ENCODE data around the gene TMEM52B.
A peak's percentile ranks its signal among the peaks of the same experiment; 100 is the strongest.

Gene TMEM52B

DNA sequence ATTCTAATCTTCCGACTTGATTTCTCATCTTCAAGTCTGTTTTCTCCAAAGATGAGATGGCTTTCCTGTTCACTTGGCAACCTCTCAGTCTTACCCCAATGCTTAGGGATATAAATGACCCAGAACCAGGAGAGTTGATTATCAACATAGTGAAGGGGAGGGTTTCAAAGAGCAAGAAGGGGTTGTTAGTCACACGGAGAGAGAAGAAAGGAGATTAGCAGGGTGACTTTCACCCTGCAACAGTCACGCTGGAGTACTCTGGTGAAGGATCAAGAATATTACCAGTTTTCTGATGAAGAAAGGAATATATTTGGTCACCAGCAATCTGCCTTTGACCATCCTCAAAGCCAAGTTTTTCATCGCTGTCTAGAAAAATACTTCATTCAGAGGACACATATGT, at the start of gene TMEM52B:
Gene TMEM52B, plus strand, starts transcription at position 212 of the 400 bp plus-strand sequence. CDS start 543 bp downstream, outside the sequence.
- DNase-seq (ENCODE audit: low spot score) = no peak

DNA sequence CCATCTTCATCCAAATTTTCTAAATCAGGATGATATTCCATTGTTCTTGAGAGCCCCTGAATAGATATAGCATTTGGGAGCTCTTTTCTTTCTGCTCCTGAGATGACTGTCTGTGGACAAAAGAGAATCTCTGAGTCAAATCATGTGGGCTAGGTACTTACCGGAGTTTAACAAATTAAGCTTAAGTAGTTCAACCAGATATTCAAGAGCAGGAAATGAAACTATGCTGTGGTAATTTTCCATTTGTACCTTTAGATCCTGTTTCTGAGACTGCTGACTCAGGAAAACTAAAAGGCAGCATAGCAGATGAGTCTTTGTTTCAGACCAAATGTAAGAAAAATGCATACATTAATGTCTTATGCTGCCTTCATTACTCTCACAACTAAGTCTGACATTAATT, 48.8 kb upstream of the TMEM52B start, which contains the start of gene CLEC7A:
Gene CLEC7A, minus strand, starts transcription at position 158 of the 400 bp plus-strand sequence. Its CDS starts 117 bp downstream, at position 41.
- DNase-seq (ENCODE audit: low spot score) = no peak

DNA sequence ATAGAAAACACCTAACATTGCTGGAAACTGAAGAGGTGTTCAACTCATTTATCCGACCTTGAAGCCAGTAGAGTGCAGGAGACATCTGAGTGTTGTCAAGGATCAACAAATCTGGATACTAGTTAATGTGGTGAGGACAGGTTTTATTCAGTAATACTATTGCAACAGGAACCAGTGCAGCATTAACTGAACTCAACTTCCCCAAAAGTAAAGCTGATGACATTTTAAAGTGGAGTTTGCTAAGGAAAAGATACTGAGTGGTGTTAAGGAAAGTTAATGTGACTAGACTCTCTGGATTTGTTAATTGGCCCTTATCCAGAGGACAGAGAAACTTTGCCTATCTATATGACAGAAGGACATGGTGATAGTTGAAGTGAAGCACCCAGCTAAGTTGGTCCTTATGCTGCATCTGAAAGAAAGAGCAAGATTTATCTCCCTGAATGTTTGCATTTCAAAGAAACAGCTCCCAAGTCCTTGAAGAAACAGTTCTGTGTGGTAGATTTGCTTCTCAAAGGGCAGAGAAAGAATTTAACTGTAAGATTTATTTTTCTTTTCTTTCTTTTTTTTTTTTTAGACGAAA, 47.6 kb upstream of the TMEM52B start:
- DNase-seq (ENCODE audit: low spot score) = no peak

DNA sequence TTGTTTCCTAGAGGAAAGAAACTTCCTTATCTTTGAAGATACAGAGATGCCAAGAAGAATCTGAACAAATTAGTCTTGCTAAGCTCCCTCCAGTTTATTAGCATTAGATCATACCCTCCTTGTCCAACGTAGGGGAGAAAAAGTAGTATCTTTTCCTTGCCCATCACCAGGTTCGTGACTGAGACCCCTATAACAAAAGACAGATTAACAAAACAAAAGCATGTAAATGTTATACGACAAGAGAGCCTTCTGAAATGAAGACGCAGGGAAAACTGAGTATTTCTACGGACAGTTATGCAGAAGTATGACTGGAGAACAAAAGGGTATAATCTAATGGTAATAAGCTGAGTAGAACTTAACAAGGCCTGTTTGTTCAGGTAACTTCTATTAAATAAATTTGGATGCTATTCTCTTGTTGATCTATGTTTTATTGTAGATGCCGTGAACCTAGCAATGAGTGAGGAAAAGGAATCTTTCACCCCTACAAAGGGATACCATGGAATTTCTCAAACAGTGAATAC, 45.9 kb upstream of the TMEM52B start:
- DNase-seq (ENCODE audit: low spot score) = no peak

DNA sequence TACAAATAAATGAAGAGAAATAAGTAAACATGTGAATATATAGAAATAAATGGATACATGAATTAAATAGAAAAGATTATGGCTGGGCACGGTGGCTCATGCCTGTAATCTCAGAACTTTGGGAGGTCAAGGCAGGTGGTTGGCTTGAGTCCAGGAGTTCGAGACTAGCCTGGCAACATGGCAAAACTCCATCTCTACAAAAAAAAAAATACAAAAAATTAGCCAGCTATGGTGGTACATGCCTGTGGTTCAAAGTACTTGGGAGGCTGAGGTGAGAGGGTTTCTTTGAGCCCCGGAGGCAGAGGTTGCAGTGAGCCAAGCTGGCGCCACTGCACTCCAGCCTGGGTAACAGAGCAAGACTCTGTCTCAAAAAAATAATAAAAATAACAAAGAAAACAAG, 43.7 kb upstream of the TMEM52B start:
- no peak for DNase-seq (ENCODE audit: low spot score)

DNA sequence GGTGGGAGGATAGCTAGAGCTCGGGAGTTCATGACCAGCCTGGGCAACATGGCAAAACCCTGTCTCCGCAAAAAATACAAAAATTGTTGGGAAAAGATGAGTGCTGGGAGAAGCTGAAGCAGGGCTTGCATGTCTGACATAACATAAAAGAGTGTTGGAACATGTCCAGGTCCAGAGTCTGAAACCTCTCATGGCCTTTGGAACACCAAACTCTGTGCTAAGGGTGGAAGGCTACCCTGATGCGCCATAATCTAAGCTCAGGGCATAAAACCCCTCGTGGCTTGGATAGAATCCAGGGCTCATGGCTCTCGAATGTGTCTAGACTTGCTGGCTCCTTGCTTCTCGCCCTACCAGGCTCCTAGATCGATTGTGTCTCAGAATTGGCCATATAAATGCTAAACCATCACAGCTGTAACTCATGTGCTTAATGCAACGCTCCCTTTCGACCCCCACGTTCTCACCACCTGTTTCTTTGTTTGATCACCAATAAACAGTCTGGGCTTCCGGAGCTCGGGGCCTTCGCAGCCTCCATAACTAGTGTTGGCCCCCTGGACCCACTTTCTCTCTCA, 42.1 kb upstream of the TMEM52B start:
- no peak for DNase-seq (ENCODE audit: low spot score)

DNA sequence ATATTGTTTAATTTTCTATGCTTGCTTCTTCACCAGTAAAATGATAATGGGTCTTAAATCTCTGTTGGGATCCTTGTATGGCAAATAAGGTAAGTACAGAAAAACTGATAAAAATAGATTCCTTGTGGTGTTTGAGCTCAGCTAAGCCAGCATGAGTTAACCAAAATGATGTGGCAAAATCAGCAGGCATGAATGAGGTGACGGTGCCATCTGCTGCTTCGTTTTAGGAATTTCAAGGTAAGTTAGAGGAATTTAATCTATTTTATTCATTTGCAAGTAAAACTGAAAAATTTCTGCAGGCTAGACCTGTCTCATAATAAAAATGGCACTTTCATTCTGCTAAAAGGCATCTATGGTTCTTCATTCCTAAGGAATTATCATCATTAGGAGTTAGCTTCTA, 38.8 kb upstream of the TMEM52B start:
- peak; percentile 54 for DNase-seq (ENCODE audit: low spot score)

DNA sequence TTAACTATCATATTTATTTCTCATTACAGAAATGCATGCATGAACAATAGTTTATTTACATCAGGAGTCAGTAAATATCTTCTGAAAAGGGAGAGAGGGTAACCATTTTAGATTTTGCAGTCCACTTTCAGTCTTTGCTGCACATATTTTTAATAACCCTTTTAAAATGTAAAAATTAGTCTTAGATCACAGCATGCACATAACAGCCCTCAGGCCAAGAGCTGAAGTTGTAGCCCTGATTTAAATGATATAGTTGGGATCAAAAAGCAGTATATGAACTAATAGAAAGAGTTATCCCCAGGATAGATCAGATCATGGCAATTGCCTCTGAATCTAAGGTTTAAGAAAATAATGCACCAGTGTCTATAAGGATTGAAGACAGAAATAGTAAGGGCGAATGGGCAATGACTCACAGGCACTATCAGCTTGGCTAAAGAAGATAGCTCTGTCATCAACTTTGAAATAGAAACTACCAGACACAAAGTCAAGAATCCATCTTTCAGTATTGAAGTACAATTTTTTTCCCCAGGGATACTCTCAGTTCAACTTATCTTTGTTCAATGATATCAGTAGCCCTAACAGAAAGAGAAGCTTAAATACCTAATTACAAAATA, 35.7 kb upstream of the TMEM52B start:
- DNase-seq (ENCODE audit: low spot score) = peak; percentile 76

DNA sequence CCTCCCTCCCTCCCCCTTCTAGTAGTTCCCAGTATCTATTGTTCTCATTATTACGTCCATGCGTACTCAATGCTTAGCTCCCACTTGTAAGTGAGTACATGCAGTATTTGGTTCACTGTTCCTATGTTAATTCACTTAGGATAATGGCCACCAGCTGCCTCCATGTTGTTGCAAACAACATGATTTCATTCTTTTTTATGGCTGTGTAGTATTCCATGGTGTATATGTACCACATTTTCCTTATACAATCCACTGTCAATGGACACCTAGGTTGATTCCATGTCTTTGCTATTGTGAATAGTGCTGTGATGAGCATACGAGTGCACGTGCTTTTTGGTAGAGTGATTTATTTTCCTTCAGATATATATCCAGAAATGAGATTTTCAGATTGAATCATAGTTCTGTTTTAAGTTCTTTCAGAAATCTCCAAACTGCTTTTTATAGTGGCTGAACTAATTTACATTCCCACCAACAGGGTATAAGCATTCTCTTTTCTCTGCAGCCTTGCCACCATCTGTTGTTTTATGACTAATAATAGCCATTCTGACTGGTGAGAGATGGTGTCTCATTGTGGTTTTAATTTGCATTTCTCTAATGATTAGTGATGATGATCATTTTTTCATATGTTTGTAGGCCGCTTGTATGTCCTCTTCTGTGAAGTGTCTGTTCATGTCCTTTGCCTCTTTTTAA, 31.0 kb upstream of the TMEM52B start:
- DNase-seq (ENCODE audit: low spot score) = no peak

DNA sequence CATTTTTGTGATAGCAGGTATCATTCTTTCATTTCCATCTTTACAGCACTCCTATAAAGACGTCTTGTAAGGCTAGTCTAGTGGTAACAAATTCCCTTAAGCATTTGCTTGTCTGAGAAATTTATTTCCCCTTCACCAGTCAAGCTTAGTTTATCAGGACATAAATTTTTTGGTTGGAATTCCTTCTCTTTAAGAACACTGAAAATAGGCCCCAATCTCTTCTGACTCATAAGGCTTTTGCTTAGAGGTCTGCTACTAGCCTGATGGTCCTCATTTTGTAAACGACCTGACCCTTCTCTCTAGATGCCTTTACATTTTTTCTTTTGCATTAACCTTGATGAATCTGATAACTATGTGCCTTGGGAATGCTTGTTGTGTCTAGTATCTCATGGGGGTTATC, 27.2 kb upstream of the TMEM52B start:
- DNase-seq (ENCODE audit: low spot score) = no peak

DNA sequence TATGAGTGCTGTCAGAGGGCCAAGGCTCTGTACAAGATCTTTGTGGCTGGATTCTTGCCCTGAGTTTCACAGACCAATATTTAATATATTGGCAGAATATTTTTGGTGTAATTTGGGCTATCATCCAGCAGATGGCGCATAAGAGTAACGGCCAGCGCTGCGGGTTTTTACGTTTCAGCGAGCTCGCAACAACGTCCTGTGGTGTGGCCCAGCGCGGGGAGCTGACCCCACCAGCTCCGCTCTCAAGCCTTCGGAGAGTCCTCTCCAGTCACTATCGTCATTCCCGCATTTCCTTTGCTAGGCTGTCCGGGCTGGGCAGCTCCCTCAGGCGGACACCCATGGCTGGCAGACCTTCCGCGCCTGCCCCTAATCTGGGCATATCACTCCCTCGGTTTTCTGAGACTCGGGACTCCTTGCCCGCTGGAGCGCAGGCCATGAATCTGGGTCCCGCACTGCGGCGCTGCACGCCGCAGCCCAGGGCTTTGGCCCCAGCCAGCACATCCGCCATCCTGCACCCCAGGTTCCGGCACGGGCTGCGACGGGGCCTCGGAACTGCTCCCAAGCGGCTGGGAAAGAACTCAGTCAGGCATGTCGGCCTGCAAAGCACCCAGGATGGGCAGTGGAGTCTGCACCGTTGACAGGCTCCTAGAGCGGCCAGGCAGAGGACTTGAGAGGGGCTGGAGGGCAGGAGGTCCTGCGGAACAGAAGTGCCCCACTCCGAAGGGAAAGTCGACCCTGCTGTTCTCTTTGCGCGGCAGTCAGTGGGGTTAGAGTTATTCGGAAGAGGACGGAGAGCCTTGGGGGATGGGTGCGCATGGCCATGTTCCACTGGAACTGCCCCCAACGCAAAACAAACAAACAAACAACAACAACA, 25.3 kb upstream of the TMEM52B start:
- peak; percentile 45 for DNase-seq (ENCODE audit: low spot score)

DNA sequence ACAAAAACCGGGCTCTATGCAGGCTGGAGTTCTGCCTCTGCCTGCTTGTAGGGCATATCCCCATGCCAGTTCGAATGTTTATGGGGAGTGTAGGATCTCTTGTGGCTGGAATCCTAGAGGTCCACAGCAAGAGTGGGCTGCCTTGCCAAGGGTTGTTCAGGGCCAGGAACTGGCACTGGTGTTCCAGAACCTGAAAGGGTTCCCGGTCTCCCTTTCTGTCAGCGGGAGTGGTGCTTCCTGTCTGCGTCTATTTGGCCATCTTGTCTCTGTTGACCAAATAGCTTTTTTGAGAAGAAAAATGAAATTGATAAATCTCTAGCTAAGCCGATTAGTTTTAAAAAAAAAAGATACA, 24.7 kb upstream of the TMEM52B start:
- no peak for DNase-seq (ENCODE audit: low spot score)

DNA sequence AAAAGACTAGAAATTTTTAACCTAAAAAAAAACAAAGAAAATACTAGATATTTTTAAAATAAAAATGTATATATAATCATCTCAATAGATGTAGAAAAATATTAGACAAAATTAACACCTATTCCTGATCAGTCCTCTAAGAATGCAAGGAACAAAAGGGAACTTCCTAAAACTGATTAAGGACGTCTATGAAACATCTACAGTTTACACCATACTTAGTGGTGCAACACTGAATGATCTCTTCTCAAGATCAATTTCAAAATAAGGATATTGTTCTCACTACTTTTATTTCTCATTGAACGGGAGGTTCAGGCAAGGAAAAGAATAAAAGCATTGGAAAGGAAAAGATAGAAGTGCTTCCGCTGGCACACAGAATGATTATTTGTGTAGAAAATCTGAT, 22.9 kb upstream of the TMEM52B start:
- no peak for DNase-seq (ENCODE audit: low spot score)

DNA sequence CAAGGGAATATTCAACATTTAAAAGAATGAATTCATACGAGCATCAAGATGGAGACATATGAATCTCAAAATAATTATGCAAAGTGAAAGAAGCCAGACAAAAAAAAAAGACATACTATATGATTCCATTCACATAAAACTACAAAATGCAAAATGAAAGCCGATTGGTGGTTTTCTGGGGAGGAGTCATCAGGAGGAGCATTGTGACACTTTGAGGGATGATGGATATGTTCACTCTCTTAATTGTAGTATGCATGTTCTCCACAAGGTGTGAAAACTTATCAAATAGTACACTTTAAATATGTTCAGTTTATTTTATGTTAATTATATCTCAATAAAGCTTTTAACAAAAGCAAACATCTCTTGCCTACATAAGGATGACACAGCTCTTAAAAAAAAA, 20.4 kb upstream of the TMEM52B start:
- DNase-seq (ENCODE audit: low spot score) = no peak

DNA sequence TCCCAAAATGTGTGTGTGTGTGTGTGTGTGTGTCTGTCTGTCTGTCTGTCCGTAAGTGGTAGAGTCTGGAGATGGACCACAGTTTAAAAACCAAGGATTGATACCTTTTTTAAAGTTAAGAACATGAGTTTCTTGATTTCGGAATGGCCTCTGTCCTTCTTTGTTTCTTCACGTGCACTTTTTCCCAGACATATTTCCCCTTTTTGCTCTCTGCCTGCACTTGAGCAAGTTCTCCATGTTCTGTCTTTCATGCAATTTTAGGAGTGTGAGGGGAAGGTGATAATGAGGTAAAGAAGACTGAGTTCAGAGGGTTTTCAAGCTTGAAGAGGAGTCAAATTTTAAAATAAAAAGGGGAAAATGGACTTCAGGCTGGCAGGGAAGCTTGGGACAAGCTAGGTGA, 19.6 kb upstream of the TMEM52B start:
- DNase-seq (ENCODE audit: low spot score) = no peak

DNA sequence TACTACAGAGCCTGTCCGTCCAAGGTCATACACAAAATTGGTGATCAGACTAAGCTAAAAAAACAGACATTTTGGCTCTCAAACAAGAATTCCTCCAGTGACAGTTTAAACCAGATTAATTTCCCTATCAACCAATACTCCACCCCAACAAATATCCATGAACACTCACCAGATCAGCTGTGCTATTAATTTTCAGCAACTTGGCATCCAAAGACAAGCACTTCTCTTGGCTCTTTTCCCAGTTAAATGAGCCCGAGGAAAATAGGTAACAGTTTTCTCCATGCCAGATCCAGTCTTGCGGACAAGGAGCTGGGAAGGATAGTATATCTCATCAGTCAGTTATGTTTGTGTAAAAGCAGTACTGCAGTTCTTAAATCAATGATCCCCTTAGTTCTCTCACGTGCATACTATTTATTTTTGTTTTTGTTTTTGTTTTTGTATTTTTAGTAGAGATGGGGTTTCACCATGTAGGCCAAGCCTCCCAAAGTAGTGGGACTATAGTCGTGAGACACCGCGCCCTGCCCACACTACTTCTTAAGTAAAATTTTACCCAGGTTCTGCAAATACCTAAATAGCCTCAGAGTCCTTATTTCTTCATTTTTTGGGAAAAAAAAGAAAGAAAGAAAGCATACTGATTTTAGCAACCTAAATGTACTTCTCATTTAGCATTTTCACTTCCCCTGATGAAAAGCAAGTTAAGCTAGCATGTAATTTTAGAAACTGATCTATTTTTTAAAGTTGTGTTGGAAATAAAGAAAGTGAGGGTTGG, 18.0 kb upstream of the TMEM52B start:
- DNase-seq (ENCODE audit: low spot score) = no peak

DNA sequence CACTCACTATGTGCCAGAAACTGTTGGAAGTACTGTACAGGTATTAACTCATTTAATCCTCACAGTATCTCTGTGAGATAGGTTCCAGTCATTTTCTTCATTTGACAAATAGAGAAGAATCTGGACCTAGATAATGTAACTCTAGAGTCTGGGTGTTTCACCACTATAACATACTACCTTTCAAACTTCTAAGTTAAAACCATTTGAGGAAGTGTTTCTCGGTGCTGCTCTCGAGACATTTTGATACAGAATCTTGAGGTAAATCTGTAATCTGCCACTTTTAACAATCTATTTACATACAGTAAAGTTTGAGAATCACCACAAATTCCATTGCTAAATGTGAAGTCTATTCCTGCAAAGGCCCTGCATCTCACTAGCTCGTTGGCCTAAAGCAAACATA, 15.7 kb upstream of the TMEM52B start:
- no peak for DNase-seq (ENCODE audit: low spot score)

DNA sequence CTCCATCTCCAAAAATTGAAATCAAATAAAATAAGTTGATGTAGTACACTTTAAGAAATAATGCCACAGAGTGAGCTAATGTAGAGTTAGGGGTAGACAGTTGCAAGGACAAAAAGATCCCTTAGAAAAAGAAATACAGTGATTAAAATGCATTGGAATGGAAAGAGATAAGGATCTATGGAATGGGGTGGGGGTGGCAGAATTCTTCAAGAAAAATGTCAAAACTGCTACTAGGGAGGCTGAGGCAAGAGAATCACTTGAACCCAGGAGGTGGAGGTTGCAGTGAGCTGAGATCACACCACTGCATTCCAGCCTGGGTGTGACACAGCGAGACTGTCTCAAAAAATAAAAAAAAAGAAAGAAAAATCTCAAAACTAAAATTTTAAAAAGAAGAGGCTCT, 13.4 kb upstream of the TMEM52B start:
- DNase-seq (ENCODE audit: low spot score) = no peak

DNA sequence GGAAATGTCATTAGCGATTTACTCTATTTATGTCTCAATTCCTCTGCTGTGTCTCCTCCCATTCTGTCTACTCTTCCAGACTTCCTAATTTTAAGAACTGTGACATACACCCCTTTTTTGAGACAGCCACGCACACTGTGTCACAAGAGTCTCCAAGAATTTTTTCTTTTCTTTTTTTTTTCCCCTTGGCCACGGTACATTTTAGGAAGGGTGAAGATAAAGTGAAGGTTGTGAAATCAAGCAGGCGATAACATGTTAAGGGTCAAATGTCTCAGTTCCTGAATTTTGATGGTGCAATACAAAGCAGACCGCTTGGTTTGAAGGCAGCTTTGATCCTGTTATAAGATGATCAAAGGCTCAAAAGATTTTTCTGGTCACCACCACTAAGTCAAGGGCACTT, 11.2 kb upstream of the TMEM52B start:
- no peak for DNase-seq (ENCODE audit: low spot score)

DNA sequence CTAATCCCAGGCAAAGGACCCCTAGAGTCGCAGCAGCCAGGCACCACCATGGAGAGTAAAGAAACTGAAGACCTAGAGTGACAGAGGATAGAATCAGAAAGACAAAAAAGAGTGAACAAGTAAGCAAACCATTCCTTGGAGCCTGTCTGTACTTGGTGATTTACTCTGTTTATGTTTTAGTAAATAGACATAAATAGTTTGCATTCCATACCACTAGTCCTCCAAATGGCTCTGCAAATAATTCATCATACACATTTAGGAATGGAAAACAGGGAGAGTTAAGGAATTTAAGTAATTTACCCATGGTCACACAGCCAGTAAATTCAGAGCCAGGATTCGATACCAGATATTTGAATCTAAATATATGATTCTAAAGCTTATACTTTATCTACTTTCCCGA, 9.7 kb upstream of the TMEM52B start:
- DNase-seq (ENCODE audit: low spot score) = no peak

DNA sequence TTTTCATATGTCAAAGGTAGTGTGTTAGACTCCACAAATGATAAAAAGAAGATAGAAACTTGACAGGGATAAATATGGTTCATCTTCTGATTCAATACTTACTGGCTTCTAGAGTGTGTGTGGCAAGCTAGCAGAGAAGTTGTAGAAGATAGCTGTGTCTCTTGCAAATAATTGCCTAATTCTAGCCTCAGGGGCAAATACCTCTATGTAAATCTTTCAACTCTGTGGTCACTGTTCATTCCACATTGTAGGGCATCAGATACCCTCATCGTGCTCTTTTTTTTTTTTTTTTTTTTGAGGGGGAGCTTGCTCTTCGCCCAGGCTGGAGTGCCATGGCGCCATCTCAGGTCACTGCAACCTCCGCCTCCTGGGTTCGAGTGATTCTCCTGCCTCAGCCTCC, 8.6 kb upstream of the TMEM52B start:
- no peak for DNase-seq (ENCODE audit: low spot score)

Data from COLO829 (cell line).